ENCODE results near the gene FBXW5. TPM values are rescaled to one million over a fixed set of nuclear protein-coding genes. Genes with fewer than 3 reads are reported as not detected.

FBXW5 gene
- total and polyA plus RNA-seq, 2 donors (not counting 3 experiments of a cell fraction or from before 2014, with no cell fraction given) = 97.3 to 151 TPM

DNA sequence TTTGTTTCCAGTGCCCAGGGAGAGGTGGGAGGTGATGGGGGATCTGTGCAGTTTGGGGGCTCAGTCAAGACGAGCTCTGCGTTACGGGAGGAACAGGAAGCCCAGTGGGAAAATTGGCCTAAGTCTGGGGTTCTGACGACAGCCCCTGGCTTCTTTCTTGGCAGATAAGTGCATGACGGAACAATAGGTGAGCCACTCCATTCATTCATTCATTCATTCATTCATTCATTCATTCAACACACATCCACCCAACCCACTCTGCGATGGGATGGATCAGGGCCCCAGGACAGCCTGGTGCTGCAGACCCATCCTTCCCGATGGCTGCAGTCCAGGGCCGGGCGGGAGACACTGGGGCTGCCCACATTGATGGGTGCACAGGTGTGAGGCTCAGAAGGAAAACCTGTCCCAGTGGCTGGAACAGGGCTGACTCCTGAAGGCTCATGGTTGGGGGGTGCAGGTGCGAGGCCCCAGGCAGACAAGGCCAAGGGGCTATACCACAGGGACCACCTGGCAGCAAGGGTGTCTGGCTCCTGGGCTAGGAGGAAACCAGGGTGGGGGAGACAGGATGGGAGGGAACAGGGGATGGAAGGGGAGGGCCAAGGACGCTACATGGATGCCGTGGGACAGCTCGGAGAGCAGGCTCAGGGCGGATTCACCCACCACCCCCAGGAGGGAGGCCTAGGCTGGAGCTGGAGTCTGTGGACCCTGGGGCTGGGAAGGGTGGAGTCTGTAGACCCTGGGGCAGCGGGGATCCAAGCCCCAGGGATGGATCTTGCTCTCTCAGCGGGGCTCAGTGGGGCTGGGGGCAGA is 36.3 kb upstream of the FBXW5 start:
- no peak for DNase-seq (ENCODE audit: low read depth, low spot score)
- Histone ChIP-seq H3K36me3 (ENCODE audit: control insufficient read depth in 2 of 2, extremely low read depth in 1 of 2, insufficient read depth in 2 of 2, low read length in 2 of 2) (no peaks in the 10 kb centered on the region), H3K4me3 (replicated peaks in 1 of 3; ENCODE audit: insufficient read depth in 1 of 3, low read depth in 1 of 3, low read length in 3 of 3) (no peak overlapping the region), H3K4me2 (ENCODE audit: insufficient read depth, low read length) (no peak overlapping the region), H3K9me1 (replicated peaks; ENCODE audit: control insufficient read depth, extremely low read depth, insufficient read depth, low read length) (no peaks in the 10 kb centered on the region), H4K20me1 (replicated peaks; ENCODE audit: control insufficient read depth, extremely low read depth, insufficient read depth, low read length) (no peaks in the 10 kb centered on the region), H3K27me3 (ENCODE audit: control insufficient read depth in 2 of 2, insufficient read depth in 2 of 2, low read length in 2 of 2) (peaks cover 3 to 9% of the 10 kb centered on the region in 2 experiments), H3K9ac (replicated peaks; ENCODE audit: extremely low read depth, insufficient read depth, low read length) (no peak overlapping the region), H3K27ac (ENCODE audit: insufficient read depth, low read depth, low read length) (peak overlapping the region; percentile 15), H3K79me2 (ENCODE audit: control insufficient read depth, insufficient read depth, low read length) (no peaks in the 10 kb centered on the region), H3K9me3 (replicated peaks; ENCODE audit: control insufficient read depth, insufficient read depth, low read length) (no peaks in the 10 kb centered on the region), H3K4me1 (ENCODE audit: control insufficient read depth, extremely low read depth, insufficient read depth, low read length) (peaks cover 4% of the 10 kb centered on the region), H2AFZ (ENCODE audit: low read depth, low read length) (no peak overlapping the region)
- FAIRE-seq = no peak
- ChIA-PET CTCF (interaction anchor here (0.6 kb wide), 1 partner anchor 15 kb away, joined by 3 read pairs; the partner anchor contains the start of gene CLIC3), POLR2A (no interaction called here)
- TF ChIP-seq GATA2 (IDR thresholded peaks at IDR 0.05; ENCODE audit: insufficient read depth, insufficient read length, low read depth, low read length) = no peak
- TF ChIP-seq POLR2A (IDR thresholded peaks at IDR 0.05; ENCODE audit: low read depth, low read length) = no peak
- TF ChIP-seq JUN (IDR thresholded peaks at IDR 0.05; ENCODE audit: borderline replicate concordance, insufficient read depth, insufficient read length, low read depth) = no peak
- no peak for TF ChIP-seq MYC (IDR thresholded peaks at IDR 0.05; ENCODE audit: low read depth, low read length)
- intact Hi-C loops (cut with micrococcal nuclease) (no loop called here), dilution Hi-C loops (cut with MboI; ENCODE audit: extremely low pct_ligation_motif_present, low sequenced_read_pairs) (no loop called here)
- BruUV-seq (replicated peaks) = no TSS peak

- Histone ChIP-seq H3K9me1 (replicated peaks; ENCODE audit: control insufficient read depth, extremely low read depth, insufficient read depth, low read length) (no peaks in the 10 kb centered on the region), H2AFZ (ENCODE audit: low read depth, low read length) (no peak overlapping the region), H3K4me2 (ENCODE audit: insufficient read depth, low read length) (no peak overlapping the region), H3K36me3 (ENCODE audit: control insufficient read depth in 2 of 2, extremely low read depth in 1 of 2, insufficient read depth in 2 of 2, low read length in 2 of 2) (no peaks in the 10 kb centered on the region), H4K20me1 (replicated peaks; ENCODE audit: control insufficient read depth, extremely low read depth, insufficient read depth, low read length) (no peaks in the 10 kb centered on the region), H3K27me3 (ENCODE audit: control insufficient read depth in 2 of 2, insufficient read depth in 2 of 2, low read length in 2 of 2) (peaks cover 2 to 3% of the 10 kb centered on the region in 2 experiments), H3K9me3 (replicated peaks; ENCODE audit: control insufficient read depth, insufficient read depth, low read length) (no peaks in the 10 kb centered on the region), H3K79me2 (ENCODE audit: control insufficient read depth, insufficient read depth, low read length) (no peaks in the 10 kb centered on the region), H3K4me3 (replicated peaks in 1 of 3; ENCODE audit: insufficient read depth in 1 of 3, low read depth in 1 of 3, low read length in 3 of 3) (no peak overlapping the region), H3K27ac (ENCODE audit: insufficient read depth, low read depth, low read length) (no peak overlapping the region), H3K4me1 (ENCODE audit: control insufficient read depth, extremely low read depth, insufficient read depth, low read length) (peaks cover 4% of the 10 kb centered on the region), H3K9ac (replicated peaks; ENCODE audit: extremely low read depth, insufficient read depth, low read length) (no peak overlapping the region)
- TF ChIP-seq GATA2 (IDR thresholded peaks at IDR 0.05; ENCODE audit: insufficient read depth, insufficient read length, low read depth, low read length) (no peak), EZH2 (IDR thresholded peaks at IDR 0.05; ENCODE audit: borderline replicate concordance, low read depth, low read length, severe bottlenecking) (no peak), POLR2AphosphoS5 (IDR thresholded peaks at IDR 0.05; ENCODE audit: insufficient read depth, low read depth, low read length) (no peak)
- intact Hi-C loops (cut with micrococcal nuclease) = loop anchor here (2.0 kb wide), 2 partner anchors 29 to 49 kb away; partner anchors contain the start of gene ABCA2
- ChIA-PET CTCF (no interaction called here), POLR2A (no interaction called here)
- FAIRE-seq (no peak), DNase-seq (ENCODE audit: low read depth, low spot score) (no peak)
- BruUV-seq (replicated peaks) = no TSS peak
- dilution Hi-C loops (cut with MboI; ENCODE audit: extremely low pct_ligation_motif_present, low sequenced_read_pairs) = no loop called here
These were observed 35.4 kb upstream of the FBXW5 start for GRCh38 chr9:136979769-136980587.

Data from endothelial cell of umbilical vein (primary cell).